HFF-Myc (cell line): ENCODE results near the gene USP11.

Experiments
- DNase-seq: peaks from one replicate; pipeline ENCODE4 v3.0.0-alpha.2; 2011; ENCODE audit warnings: low read depth; ENCODE audit errors: extremely low read depth
- H3K4me3 ChIP-seq: replicated peaks from 2 replicates; pipeline ENCODE4 v1.5.1; 2011; ENCODE audit warnings: low read depth, mild to moderate bottlenecking, control low read depth, low read length
- CTCF ChIP-seq: IDR thresholded peaks from 2 replicates; pipeline ENCODE4 v1.5.1; 2012; ENCODE audit warnings: mild to moderate bottlenecking, low read depth, low read length, control low read depth; ENCODE audit errors: missing control alignments

USP11 gene

GRCh38 chrX:47223476-47224250 lies 9.1 kb upstream of the USP11 start:
- TF ChIP-seq CTCF, result no peak
- H3K4me3 ChIP-seq, result no peak overlapping the region
- DNase-seq, result no peak

GRCh38 chrX:47224266-47224895 lies 8.4 kb upstream of the USP11 start:
- TF ChIP-seq CTCF, result no peak
- DNase-seq, result no peak
- H3K4me3 ChIP-seq, result no peak overlapping the region

GRCh38 chrX:47224896-47225290 lies 7.9 kb upstream of the USP11 start:
- TF ChIP-seq CTCF, result no peak
- no peak overlapping the region for H3K4me3 ChIP-seq
- DNase-seq, result no peak

- DNase-seq, result no peak
- TF ChIP-seq CTCF, result no peak
- H3K4me3 ChIP-seq, result no peak overlapping the region
Observed at GRCh38 chrX:47226071-47226470, 6.7 kb upstream of the USP11 start.

- DNase-seq, result no peak
- TF ChIP-seq CTCF, result no peak
- H3K4me3 ChIP-seq, result no peak overlapping the region
Observed at GRCh38 chrX:47226531-47227333, 6.1 kb upstream of the USP11 start.

GRCh38 chrX:47227334-47227583 lies 5.5 kb upstream of the USP11 start:
- no peak for DNase-seq
- no peak for TF ChIP-seq CTCF
- H3K4me3 ChIP-seq, result no peak overlapping the region
